Measurements from ENCODE around the gene PLXNC1. TPM values are rescaled to one million over a fixed set of nuclear protein-coding genes. Genes with fewer than 3 reads are reported as not detected.

The PLXNC1 gene
- total RNA-seq: 1 to 10 TPM; 4.8 to 6.8 (median 6.2) TPM

DNA sequence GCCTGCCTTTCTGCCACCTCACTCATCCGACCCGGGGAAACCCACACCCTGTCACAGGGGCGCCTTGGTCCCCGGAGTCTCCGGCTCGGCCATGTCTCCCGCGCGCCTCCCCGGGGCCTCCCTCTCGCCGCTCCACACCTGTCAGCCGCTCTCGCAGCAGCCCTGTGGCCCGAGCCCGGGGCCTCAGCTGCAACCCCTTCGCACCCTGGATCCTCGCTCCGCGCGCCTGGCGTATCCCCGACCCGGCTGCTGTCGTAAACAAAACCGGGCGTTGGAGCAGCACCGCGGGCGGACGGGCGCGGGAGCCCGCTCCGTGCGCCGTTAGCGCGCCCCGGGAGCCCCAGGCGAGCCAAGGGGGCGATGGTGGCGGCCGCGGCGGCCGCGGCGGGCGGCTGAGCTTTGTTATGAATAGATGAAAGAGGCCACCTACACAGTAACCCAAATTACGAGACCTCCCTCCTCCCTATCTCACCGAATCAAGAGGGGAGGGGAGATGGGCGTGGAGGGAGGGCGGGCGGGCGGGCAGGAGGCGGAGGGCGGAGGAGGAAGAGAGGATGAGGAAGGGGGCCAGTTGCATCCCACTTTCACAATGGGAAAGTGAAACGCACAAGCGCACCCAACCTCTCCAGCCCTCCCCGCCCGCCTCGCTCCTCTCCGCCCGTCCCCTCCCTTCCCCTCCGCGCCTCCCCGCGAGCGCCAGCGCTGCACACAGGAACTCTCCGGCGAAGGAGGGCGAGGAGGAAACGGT, at the start of gene PLXNC1:
Gene PLXNC1, plus strand, starts transcription at position 587 of the 748 bp plus-strand sequence. CDS start 395 bp downstream, outside the sequence.
- Histone ChIP-seq H3K27me3 (peaks cover 61% of the 10 kb centered on the region), H3K36me3 (no peaks in the 10 kb centered on the region), H3K4me3 (peak within 1 kb of the TSS; percentile 41 to 63), H3K27ac (peak within 1 kb of the TSS in 3 of 4 donors; percentile 32 to 69 (median 57)), H3K9me3 (no peaks in the 10 kb centered on the region), H3K4me1 (peaks cover 0 to 40% (median 10%) of the 10 kb centered on the region in 3 donors)
- TF ChIP-seq EP300 (IDR thresholded peaks at IDR 0.05) (no peak), POLR2A (IDR thresholded peaks at IDR 0.05) (no peak), POLR2AphosphoS5 (IDR thresholded peaks at IDR 0.05) (no peak)
- TF ChIP-seq, protein P1, sequence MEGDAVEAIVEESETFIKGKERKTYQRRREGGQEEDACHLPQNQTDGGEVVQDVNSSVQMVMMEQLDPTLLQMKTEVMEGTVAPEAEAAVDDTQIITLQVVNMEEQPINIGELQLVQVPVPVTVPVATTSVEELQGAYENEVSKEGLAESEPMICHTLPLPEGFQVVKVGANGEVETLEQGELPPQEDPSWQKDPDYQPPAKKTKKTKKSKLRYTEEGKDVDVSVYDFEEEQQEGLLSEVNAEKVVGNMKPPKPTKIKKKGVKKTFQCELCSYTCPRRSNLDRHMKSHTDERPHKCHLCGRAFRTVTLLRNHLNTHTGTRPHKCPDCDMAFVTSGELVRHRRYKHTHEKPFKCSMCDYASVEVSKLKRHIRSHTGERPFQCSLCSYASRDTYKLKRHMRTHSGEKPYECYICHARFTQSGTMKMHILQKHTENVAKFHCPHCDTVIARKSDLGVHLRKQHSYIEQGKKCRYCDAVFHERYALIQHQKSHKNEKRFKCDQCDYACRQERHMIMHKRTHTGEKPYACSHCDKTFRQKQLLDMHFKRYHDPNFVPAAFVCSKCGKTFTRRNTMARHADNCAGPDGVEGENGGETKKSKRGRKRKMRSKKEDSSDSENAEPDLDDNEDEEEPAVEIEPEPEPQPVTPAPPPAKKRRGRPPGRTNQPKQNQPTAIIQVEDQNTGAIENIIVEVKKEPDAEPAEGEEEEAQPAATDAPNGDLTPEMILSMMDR (IDR thresholded peaks at IDR 0.05): no peak
- peak; percentile 53 for ATAC-seq
- WGBS, 2 donors (ENCODE audit: low coverage in 1 of 2): 0% methylated on average over 2 of the region's 75 CpGs; no CpG with 5 or more reads in 1 of the 2 donors

DNA sequence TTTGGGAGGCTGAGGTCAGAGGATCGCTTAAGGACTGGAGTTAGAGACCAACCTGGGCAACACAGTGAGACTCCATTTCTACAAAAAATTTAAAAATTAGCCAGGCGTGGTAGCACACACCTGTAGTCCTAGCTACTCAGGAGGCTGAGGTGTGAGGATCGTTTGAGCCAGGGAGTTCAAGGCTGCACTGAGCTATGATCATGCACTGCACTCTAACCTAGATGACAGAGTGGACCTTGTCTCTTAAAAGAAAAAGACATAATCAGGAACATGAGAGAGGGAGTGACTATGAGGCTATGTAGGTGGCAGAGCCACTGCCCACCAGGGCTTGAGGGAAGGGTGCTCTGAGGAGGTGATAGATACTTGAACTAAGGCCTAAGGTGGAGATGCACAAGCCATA, 49.2 kb upstream of the PLXNC1 start:
- WGBS, 2 donors (ENCODE audit: low coverage in 1 of 2): 94% methylated on average over 3 of the region's 3 CpGs; no CpG with 5 or more reads in 1 of the 2 donors
- H3K36me3 ChIP-seq: no peaks in the 10 kb centered on the region
- ATAC-seq: no peak
- no peak overlapping the region for H3K4me3 ChIP-seq
- H3K27me3 ChIP-seq: no peaks in the 10 kb centered on the region
- no peak overlapping the region for H3K27ac ChIP-seq
- H3K4me1 ChIP-seq: peaks cover 0 to 27% (median 9%) of the 10 kb centered on the region in 3 donors
- H3K9me3 ChIP-seq: no peaks in the 10 kb centered on the region
- TF ChIP-seq EP300 (IDR thresholded peaks at IDR 0.05) (no peak), POLR2AphosphoS5 (IDR thresholded peaks at IDR 0.05) (no peak), POLR2A (IDR thresholded peaks at IDR 0.05) (no peak)
- TF ChIP-seq, protein P1 (IDR thresholded peaks at IDR 0.05): no peak

DNA sequence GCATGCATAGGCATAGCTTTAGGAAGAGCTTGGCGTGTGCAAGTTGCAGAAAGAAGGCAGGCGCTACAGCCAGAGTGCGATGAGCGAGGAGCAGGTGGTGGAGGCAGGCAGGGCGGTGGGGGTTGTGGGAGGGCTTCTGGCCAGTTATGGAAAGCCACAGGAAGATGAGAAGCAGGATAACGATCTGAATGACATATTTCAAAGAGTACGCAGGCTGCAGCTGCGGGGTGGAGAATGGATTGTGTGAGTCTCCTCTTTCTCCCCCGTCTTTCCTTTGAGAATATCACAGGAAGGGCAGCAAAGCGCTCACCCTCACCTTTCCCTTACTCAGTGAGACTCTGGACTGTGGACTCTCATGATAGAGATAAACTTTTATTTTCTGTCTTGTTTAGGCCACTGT, 48.7 kb upstream of the PLXNC1 start:
- Histone ChIP-seq H3K27ac (no peak overlapping the region), H3K36me3 (no peaks in the 10 kb centered on the region), H3K9me3 (no peaks in the 10 kb centered on the region), H3K4me3 (no peak overlapping the region), H3K27me3 (peaks cover 1% of the 10 kb centered on the region), H3K4me1 (peaks cover 0 to 27% (median 9%) of the 10 kb centered on the region in 3 donors)
- TF ChIP-seq, protein P1 (IDR thresholded peaks at IDR 0.05): no peak
- TF ChIP-seq EP300 (IDR thresholded peaks at IDR 0.05) (no peak), POLR2AphosphoS5 (IDR thresholded peaks at IDR 0.05) (no peak), POLR2A (IDR thresholded peaks at IDR 0.05) (no peak)
- ATAC-seq: no peak
- WGBS, 2 donors (ENCODE audit: low coverage in 1 of 2): 59 to 69% methylated on average over 10 of the region's 10 CpGs

DNA sequence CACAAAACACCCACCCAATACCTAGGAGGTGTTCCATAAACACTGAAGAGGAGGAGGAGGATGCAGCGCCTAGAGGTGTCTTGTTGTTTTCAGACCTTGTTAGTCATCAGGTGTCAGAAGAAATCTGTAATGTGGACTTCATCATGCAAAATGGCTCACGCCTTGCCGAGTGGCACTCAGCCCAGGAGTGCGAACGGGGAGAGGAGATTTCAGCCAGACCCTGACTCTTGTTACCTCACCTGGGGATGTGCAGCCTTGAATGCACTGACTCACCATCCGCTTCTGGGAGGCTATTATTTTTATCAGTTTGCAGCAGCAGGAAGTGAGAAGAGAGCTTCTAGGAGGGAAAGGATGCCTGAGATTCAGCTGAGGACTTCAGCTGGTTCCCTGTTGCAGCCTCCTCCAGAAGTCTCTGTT, 48.2 kb upstream of the PLXNC1 start:
- ATAC-seq: no peak
- H3K9me3 ChIP-seq: no peaks in the 10 kb centered on the region
- no peaks in the 10 kb centered on the region for H3K36me3 ChIP-seq
- H3K4me1 ChIP-seq: peaks cover 0 to 27% (median 9%) of the 10 kb centered on the region in 3 donors
- TF ChIP-seq EP300 (IDR thresholded peaks at IDR 0.05): no peak
- no peak for TF ChIP-seq POLR2A (IDR thresholded peaks at IDR 0.05)
- TF ChIP-seq, protein P1 (IDR thresholded peaks at IDR 0.05): no peak
- TF ChIP-seq POLR2AphosphoS5 (IDR thresholded peaks at IDR 0.05): no peak
- no peak overlapping the region for H3K4me3 ChIP-seq
- no peak overlapping the region for H3K27ac ChIP-seq
- H3K27me3 ChIP-seq: peaks cover 7% of the 10 kb centered on the region
- WGBS, 2 donors (ENCODE audit: low coverage in 1 of 2): 58 to 65% methylated on average over 5 to 6 of the region's 6 CpGs
